ENCODE results near the gene MAVS. TPM values are rescaled to one million over a fixed set of nuclear protein-coding genes. Genes with fewer than 3 reads are reported as not detected.

The MAVS gene
- total and polyA plus RNA-seq, 2 donors (not counting 3 experiments of a cell fraction or from before 2014, with no cell fraction given): 18.8 to 40.7 TPM

- Histone ChIP-seq H3K9ac (replicated peaks; ENCODE audit: extremely low read depth, insufficient read depth, low read length) (no peak overlapping the region), H4K20me1 (replicated peaks; ENCODE audit: control insufficient read depth, extremely low read depth, insufficient read depth, low read length) (peaks cover 10% of the 10 kb centered on the region), H3K4me1 (ENCODE audit: control insufficient read depth, extremely low read depth, insufficient read depth, low read length) (no peaks in the 10 kb centered on the region), H3K9me3 (replicated peaks; ENCODE audit: control insufficient read depth, insufficient read depth, low read length) (no peaks in the 10 kb centered on the region), H3K27ac (ENCODE audit: insufficient read depth, low read depth, low read length) (no peak overlapping the region), H3K4me3 (replicated peaks in 1 of 3; ENCODE audit: insufficient read depth in 1 of 3, low read depth in 1 of 3, low read length in 3 of 3) (no peak overlapping the region), H3K36me3 (ENCODE audit: control insufficient read depth in 2 of 2, extremely low read depth in 1 of 2, insufficient read depth in 2 of 2, low read length in 2 of 2) (peaks cover 16 to 23% of the 10 kb centered on the region in 2 experiments), H3K9me1 (replicated peaks; ENCODE audit: control insufficient read depth, extremely low read depth, insufficient read depth, low read length) (no peaks in the 10 kb centered on the region), H3K27me3 (ENCODE audit: control insufficient read depth in 2 of 2, insufficient read depth in 2 of 2, low read length in 2 of 2) (no peaks in the 10 kb centered on the region), H2AFZ (ENCODE audit: low read depth, low read length) (no peak overlapping the region), H3K79me2 (ENCODE audit: control insufficient read depth, insufficient read depth, low read length) (peaks cover 92% of the 10 kb centered on the region), H3K4me2 (ENCODE audit: insufficient read depth, low read length) (no peak overlapping the region)
- DNase-seq (ENCODE audit: low read depth, low spot score) (no peak), FAIRE-seq (no peak)
- no peak for TF ChIP-seq MYC (IDR thresholded peaks at IDR 0.05; ENCODE audit: low read depth, low read length)
- TF ChIP-seq POLR2AphosphoS5 (IDR thresholded peaks at IDR 0.05; ENCODE audit: insufficient read depth, low read depth, low read length): peak; percentile 15
- TF ChIP-seq EZH2 (IDR thresholded peaks at IDR 0.05; ENCODE audit: borderline replicate concordance, low read depth, low read length, severe bottlenecking): no peak
- TF ChIP-seq JUN (IDR thresholded peaks at IDR 0.05; ENCODE audit: borderline replicate concordance, insufficient read depth, insufficient read length, low read depth): no peak
- no peak for TF ChIP-seq GATA2 (IDR thresholded peaks at IDR 0.05; ENCODE audit: insufficient read depth, insufficient read length, low read depth, low read length)
- dilution Hi-C loops (cut with MboI; ENCODE audit: extremely low pct_ligation_motif_present, low sequenced_read_pairs): no loop called here
- ChIA-PET CTCF (no interaction called here), POLR2A (no interaction called here)
- intact Hi-C loops (cut with micrococcal nuclease): no loop called here
- no TSS peak for BruUV-seq (replicated peaks)
Measured at GRCh38 chr20:3911956-3912355, 65.3 kb downstream of the MAVS start.

DNA sequence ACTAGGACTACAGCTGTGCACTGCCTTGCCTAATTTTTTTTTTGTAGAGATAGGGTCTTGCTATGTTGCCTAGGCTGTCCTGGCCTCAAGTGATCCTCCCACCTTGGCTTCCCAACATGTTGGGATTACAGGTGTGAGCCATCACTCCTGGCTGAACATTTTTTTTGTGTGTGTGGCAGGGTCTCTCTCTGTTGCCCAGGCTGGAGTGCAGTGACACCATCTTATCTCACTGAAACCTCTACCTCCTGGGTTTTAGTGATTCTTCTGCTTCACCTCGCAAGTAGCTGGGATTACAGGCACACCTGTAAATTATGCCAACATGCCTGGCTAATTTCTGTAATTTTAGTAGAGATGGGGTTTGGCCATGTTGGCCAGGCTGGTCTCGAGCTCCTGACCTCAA is 67.8 kb downstream of the MAVS start:
- DNase-seq (ENCODE audit: low read depth, low spot score) (no peak), FAIRE-seq (no peak)
- intact Hi-C loops (cut with micrococcal nuclease) (no loop called here), dilution Hi-C loops (cut with MboI; ENCODE audit: extremely low pct_ligation_motif_present, low sequenced_read_pairs) (no loop called here)
- Histone ChIP-seq H3K9me3 (replicated peaks; ENCODE audit: control insufficient read depth, insufficient read depth, low read length) (no peaks in the 10 kb centered on the region), H3K9me1 (replicated peaks; ENCODE audit: control insufficient read depth, extremely low read depth, insufficient read depth, low read length) (no peaks in the 10 kb centered on the region), H3K4me2 (ENCODE audit: insufficient read depth, low read length) (no peak overlapping the region), H2AFZ (ENCODE audit: low read depth, low read length) (no peak overlapping the region), H3K36me3 (ENCODE audit: control insufficient read depth in 2 of 2, extremely low read depth in 1 of 2, insufficient read depth in 2 of 2, low read length in 2 of 2) (peaks cover 14 to 18% of the 10 kb centered on the region in 2 experiments), H3K79me2 (ENCODE audit: control insufficient read depth, insufficient read depth, low read length) (peaks cover 88% of the 10 kb centered on the region), H3K27me3 (ENCODE audit: control insufficient read depth in 2 of 2, insufficient read depth in 2 of 2, low read length in 2 of 2) (no peaks in the 10 kb centered on the region), H3K4me3 (replicated peaks in 1 of 3; ENCODE audit: insufficient read depth in 1 of 3, low read depth in 1 of 3, low read length in 3 of 3) (no peak overlapping the region), H3K9ac (replicated peaks; ENCODE audit: extremely low read depth, insufficient read depth, low read length) (no peak overlapping the region), H3K27ac (ENCODE audit: insufficient read depth, low read depth, low read length) (no peak overlapping the region), H4K20me1 (replicated peaks; ENCODE audit: control insufficient read depth, extremely low read depth, insufficient read depth, low read length) (peaks cover 9% of the 10 kb centered on the region), H3K4me1 (ENCODE audit: control insufficient read depth, extremely low read depth, insufficient read depth, low read length) (no peaks in the 10 kb centered on the region)
- CTCF ChIA-PET: interaction anchor here (0.6 to 1.1 kb wide), 2 partner anchors 158 to 1058 kb away, joined by 3 read pairs; no protein-coding TSS in a partner anchor
- no peak for TF ChIP-seq GATA2 (IDR thresholded peaks at IDR 0.05; ENCODE audit: insufficient read depth, insufficient read length, low read depth, low read length)
- TF ChIP-seq, protein P1, sequence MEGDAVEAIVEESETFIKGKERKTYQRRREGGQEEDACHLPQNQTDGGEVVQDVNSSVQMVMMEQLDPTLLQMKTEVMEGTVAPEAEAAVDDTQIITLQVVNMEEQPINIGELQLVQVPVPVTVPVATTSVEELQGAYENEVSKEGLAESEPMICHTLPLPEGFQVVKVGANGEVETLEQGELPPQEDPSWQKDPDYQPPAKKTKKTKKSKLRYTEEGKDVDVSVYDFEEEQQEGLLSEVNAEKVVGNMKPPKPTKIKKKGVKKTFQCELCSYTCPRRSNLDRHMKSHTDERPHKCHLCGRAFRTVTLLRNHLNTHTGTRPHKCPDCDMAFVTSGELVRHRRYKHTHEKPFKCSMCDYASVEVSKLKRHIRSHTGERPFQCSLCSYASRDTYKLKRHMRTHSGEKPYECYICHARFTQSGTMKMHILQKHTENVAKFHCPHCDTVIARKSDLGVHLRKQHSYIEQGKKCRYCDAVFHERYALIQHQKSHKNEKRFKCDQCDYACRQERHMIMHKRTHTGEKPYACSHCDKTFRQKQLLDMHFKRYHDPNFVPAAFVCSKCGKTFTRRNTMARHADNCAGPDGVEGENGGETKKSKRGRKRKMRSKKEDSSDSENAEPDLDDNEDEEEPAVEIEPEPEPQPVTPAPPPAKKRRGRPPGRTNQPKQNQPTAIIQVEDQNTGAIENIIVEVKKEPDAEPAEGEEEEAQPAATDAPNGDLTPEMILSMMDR (IDR thresholded peaks at IDR 0.05; ENCODE audit: extremely low read depth in 1 of 2, insufficient read depth in 1 of 2, low read depth in 1 of 2, low read length in 2 of 2): no peak
- no peak for TF ChIP-seq POLR2A (IDR thresholded peaks at IDR 0.05; ENCODE audit: low read depth, low read length)
- no peak for TF ChIP-seq MYC (IDR thresholded peaks at IDR 0.05; ENCODE audit: low read depth, low read length)
- no peak for TF ChIP-seq JUN (IDR thresholded peaks at IDR 0.05; ENCODE audit: borderline replicate concordance, insufficient read depth, insufficient read length, low read depth)
- no peak for TF ChIP-seq FOS (IDR thresholded peaks at IDR 0.05; ENCODE audit: borderline replicate concordance, insufficient read depth, low read length)
- no peak for TF ChIP-seq EZH2 (IDR thresholded peaks at IDR 0.05; ENCODE audit: borderline replicate concordance, low read depth, low read length, severe bottlenecking)
- no peak for TF ChIP-seq MAX (IDR thresholded peaks at IDR 0.05; ENCODE audit: insufficient read depth, insufficient read length)
- no peak for TF ChIP-seq POLR2AphosphoS5 (IDR thresholded peaks at IDR 0.05; ENCODE audit: insufficient read depth, low read depth, low read length)
- POLR2A ChIA-PET: no interaction called here
- no TSS peak for BruUV-seq (replicated peaks)
